SU-DHL-6 (cell line): ENCODE results near the gene HSD11B2.

ENCODE experiments used
- H2AFZ ChIP-seq: fragments of 200-600 bp; sonication (generic); 2 replicates; pipeline ENCODE4 v1.6.1; 2014; ENCODE audit warnings: low read depth, mild to moderate bottlenecking, moderate library complexity, mixed read lengths, antibody characterized with exemption, low read length; ENCODE audit not compliant: severe bottlenecking
- H3F3A ChIP-seq: fragments of 200-600 bp; shearing (Covaris generic); 2 replicates; pipeline ENCODE4 v1.6.0; 2016; ENCODE audit warnings: antibody characterized with exemption, mild to moderate bottlenecking; ENCODE audit not compliant: insufficient read depth
- H3K27ac ChIP-seq: fragments of 200-600 bp; sonication (generic); 2 replicates; pipeline ENCODE4 v1.5.1; 2016; ENCODE audit warnings: low read depth, mild to moderate bottlenecking, low read length, moderate library complexity, mixed read lengths
- H3K27me3 ChIP-seq: fragments of 200-600 bp; sonication (generic), shearing (Covaris generic); 2 replicates; pipeline ENCODE4 v1.6.0; 2014; ENCODE audit warnings: mild to moderate bottlenecking, low read length
- H3K36me3 ChIP-seq: fragments of 200-600 bp; sonication (generic); 2 replicates; pipeline ENCODE4 v1.6.1; 2014; ENCODE audit warnings: mild to moderate bottlenecking, low read length, mixed read lengths
- H3K4me2 ChIP-seq: fragments of 300-600, 200-600 bp; shearing (Covaris generic), sonication (generic); 2 replicates; pipeline ENCODE4 v1.6.0; 2014; ENCODE audit warnings: low read length, low read depth, mild to moderate bottlenecking; ENCODE audit not compliant: poor library complexity, severe bottlenecking
- H3K4me3 ChIP-seq: fragments of 200-600 bp; sonication (generic); 2 replicates; pipeline ENCODE4 v1.5.1; 2014; ENCODE audit warnings: antibody characterized with exemption, low read length, mild to moderate bottlenecking, mixed read lengths; ENCODE audit not compliant: insufficient read depth, poor library complexity, severe bottlenecking
- H3K79me2 ChIP-seq: fragments of 200-600 bp; sonication (generic); 2 replicates; pipeline ENCODE4 v1.6.1; 2014; ENCODE audit warnings: mild to moderate bottlenecking, low read length, moderate library complexity; ENCODE audit not compliant: insufficient read depth
- H3K9ac ChIP-seq: fragments of 200-600 bp; sonication (generic); 2 replicates; pipeline ENCODE4 v1.7.0; 2014; ENCODE audit warnings: mild to moderate bottlenecking, low read length
- H3K9me2 ChIP-seq: fragments of 200-600 bp; sonication (generic); replicated peaks from 2 replicates; pipeline ENCODE4 v1.6.1; 2014; ENCODE audit warnings: low read length; ENCODE audit not compliant: insufficient read depth
- H3K9me3 ChIP-seq: fragments of 200-600 bp; sonication (generic); 2 replicates; pipeline ENCODE4 v1.6.1; 2014; ENCODE audit warnings: low read length, mixed read lengths; ENCODE audit not compliant: insufficient read depth
- H4K20me1 ChIP-seq: fragments of 200-600 bp; sonication (generic); 2 replicates; pipeline ENCODE4 v1.6.1; 2014; ENCODE audit warnings: low read depth, mild to moderate bottlenecking, antibody characterized with exemption, low read length, moderate library complexity, mixed read lengths
- CTCF ChIP-seq: fragments of 200-600 bp; sonication (generic); IDR thresholded peaks from one replicate; pipeline ENCODE4 v1.5.1; 2017; ENCODE audit warnings: antibody characterized with exemption, mild to moderate bottlenecking, low read length, moderate library complexity; ENCODE audit not compliant: insufficient read depth, poor library complexity, severe bottlenecking
- EZH2phosphoT487 ChIP-seq: fragments of 200-600 bp; sonication (generic), shearing (Covaris generic); conservative IDR thresholded peaks from 2 replicates; pipeline ENCODE4 v1.6.1; 2018; ENCODE audit warnings: mild to moderate bottlenecking, antibody characterized with exemption, low read length, moderate library complexity, mixed read lengths

HSD11B2 gene

GRCh38 chr16:67441907-67442306, 11.0 kb downstream of the HSD11B2 start:
- H3K27me3 ChIP-seq: no peaks in the 10 kb centered on the region
- H4K20me1 ChIP-seq: no peaks in the 10 kb centered on the region
- H3K27ac ChIP-seq: no peak overlapping the region
- no peak for TF ChIP-seq CTCF
- TF ChIP-seq EZH2phosphoT487: no peak
- H3K4me2 ChIP-seq: no peak overlapping the region
- H3K4me3 ChIP-seq: no peak overlapping the region
- no peak overlapping the region for H3K9ac ChIP-seq
- no peaks in the 10 kb centered on the region for H3K9me2 ChIP-seq
- H3K9me3 ChIP-seq: no peaks in the 10 kb centered on the region
- no peaks in the 10 kb centered on the region for H3F3A ChIP-seq
- H2AFZ ChIP-seq: no peak overlapping the region
- H3K36me3 ChIP-seq: no peaks in the 10 kb centered on the region
- no peaks in the 10 kb centered on the region; the same call in 1 of the 2 replicates for H3K79me2 ChIP-seq

- TF ChIP-seq EZH2phosphoT487: no peak
- TF ChIP-seq CTCF: no peak
- Histone ChIP-seq H3K4me3 (no peak overlapping the region), H3K9me2 (no peaks in the 10 kb centered on the region), H3K27ac (no peak overlapping the region), H2AFZ (no peak overlapping the region), H3F3A (no peaks in the 10 kb centered on the region), H3K9ac (no peak overlapping the region), H3K9me3 (no peaks in the 10 kb centered on the region), H3K79me2 (no peaks in the 10 kb centered on the region; the same call in 1 of the 2 replicates), H3K36me3 (no peaks in the 10 kb centered on the region), H3K27me3 (no peaks in the 10 kb centered on the region), H4K20me1 (no peaks in the 10 kb centered on the region), H3K4me2 (no peak overlapping the region)
Observed at GRCh38 chr16:67442581-67443255, 11.8 kb downstream of the HSD11B2 start.

GRCh38 chr16:67443265-67443664, 12.3 kb downstream of the HSD11B2 start:
- Histone ChIP-seq H3K36me3 (no peaks in the 10 kb centered on the region), H3K9ac (no peak overlapping the region), H3K9me2 (no peaks in the 10 kb centered on the region), H4K20me1 (no peaks in the 10 kb centered on the region), H2AFZ (no peak overlapping the region), H3K4me3 (no peak overlapping the region), H3K4me2 (no peak overlapping the region), H3K27me3 (no peaks in the 10 kb centered on the region), H3K27ac (no peak overlapping the region), H3K9me3 (no peaks in the 10 kb centered on the region), H3K79me2 (no peaks in the 10 kb centered on the region; the same call in 1 of the 2 replicates), H3F3A (no peaks in the 10 kb centered on the region)
- TF ChIP-seq EZH2phosphoT487 (no peak), CTCF (no peak)
